ENCODE measurements around the gene TNFAIP8. TPM values are rescaled to one million over a fixed set of nuclear protein-coding genes. Genes with fewer than 3 reads are reported as not detected.

Gene TNFAIP8
- total and polyA plus RNA-seq, 2 of the 13 experiments (the other 11 are each of a cell fraction or from before 2014, with no cell fraction given) = 6.4 to 11.2 TPM

DNA sequence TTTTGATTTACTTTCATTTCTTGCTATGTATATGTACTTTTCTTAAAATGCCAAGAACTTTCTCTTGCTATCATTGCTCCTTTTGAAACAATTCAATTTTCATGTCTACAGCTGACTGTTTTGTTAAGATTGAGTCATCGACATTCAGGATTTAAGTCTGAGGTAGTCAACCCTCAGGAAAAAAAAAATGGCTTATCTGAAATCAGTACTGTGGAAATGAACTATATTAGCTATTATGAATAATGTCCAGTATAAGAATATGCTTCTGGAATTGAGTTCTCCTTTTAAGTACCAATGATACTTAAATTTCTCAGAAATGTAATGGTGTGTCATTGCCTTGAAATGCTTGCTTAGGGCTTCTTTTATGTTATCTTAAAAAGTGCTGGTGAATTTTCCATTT is 37.9 kb downstream of the TNFAIP8 start (continued):
- TF ChIP-seq SNAPC4 (CRISPR knock-in tag; IDR thresholded peaks at IDR 0.05) = no peak
- no peak for TF ChIP-seq BRD4 (CRISPR knock-in tag; IDR thresholded peaks at IDR 0.05)

DNA sequence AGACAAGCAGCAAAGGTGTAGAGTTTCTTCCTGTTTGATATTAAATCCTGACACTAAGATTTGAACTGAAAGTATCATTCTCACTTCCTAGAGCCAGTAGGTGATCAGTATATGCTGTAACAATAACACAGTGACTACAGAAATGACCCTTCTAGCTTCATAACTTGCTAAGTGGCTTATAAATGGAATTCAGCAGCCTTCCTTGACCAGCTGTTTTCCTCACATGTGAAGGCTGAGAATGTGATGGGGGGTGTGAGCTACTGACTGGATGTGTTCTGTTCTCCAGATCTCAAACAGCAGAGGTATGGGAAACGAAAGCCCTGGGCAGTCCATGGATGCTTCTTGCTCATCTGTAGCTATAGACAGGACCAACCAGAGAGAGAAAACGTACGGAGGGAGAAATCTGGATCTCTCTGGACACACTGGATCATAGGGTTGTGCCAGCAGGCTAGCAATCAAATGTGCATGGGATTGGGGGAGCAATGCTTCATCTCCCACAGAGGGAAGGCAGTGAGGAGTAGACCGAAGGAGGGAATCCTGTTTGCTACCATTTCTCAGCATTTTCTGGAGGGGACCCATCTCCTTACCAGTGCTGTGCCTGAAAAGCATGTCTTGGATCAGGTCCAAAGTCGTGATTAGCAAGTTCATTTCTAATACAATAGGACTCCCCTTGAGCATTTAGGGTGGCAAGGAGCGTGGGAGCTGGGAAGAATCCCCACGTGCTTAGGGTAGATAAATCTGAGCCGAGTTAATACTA is 39.4 kb downstream of the TNFAIP8 start:
- no peaks in the 10 kb centered on the region; a peak in 1 of 5 replicates for H3K27me3 ChIP-seq (ENCODE audit: control insufficient read depth in 1 of 2, insufficient read depth in 2 of 2, low read length in 2 of 2)
- no peaks in the 10 kb centered on the region for H3K79me2 ChIP-seq (ENCODE audit: insufficient read depth, low read length)
- no TSS peak for BruUV-seq (replicated peaks)
- no peak overlapping the region for H3K27ac ChIP-seq (ENCODE audit: extremely low read length, insufficient read depth, low read length)
- intact Hi-C loops (cut with micrococcal nuclease; ENCODE audit: unreplicated experiment) (no loop called here), in situ Hi-C loops (cut with HindIII; ENCODE audit: extremely low pct_ligation_motif_present, low pct_unique_long_range_greater_than_20kb) (no loop called here)
- POLR2A ChIA-PET = no interaction called here
- H3K4me1 ChIP-seq (ENCODE audit: insufficient read depth, low read length) = peaks cover 9% of the 10 kb centered on the region
- no peak overlapping the region for H3K9ac ChIP-seq (ENCODE audit: insufficient read depth, low read depth, low read length)
- no peak overlapping the region for H3K4me2 ChIP-seq (ENCODE audit: low read depth, low read length)
- no peaks in the 10 kb centered on the region for H3K9me3 ChIP-seq (ENCODE audit: low read length)
- no peak overlapping the region for H3K4me3 ChIP-seq (replicated peaks in 1 of 3; ENCODE audit: insufficient read depth in 1 of 3, low read depth in 2 of 3, low read length in 3 of 3)
- no peaks in the 10 kb centered on the region for H4K20me1 ChIP-seq (ENCODE audit: insufficient read depth, low read length)
- H2AFZ ChIP-seq (ENCODE audit: low read length) = no peak overlapping the region
- CTCF ChIA-PET (ENCODE audit: low intra/inter-chr PET ratio, low total read pairs) = no interaction called here
- no peak for ATAC-seq
- DNase-seq (ENCODE audit: low spot score) = no peak
- no peak for FAIRE-seq
- WGBS (ENCODE audit: low lambda C conversion rate) = 96% methylated on average over 8 of the region's 8 CpGs
- H3K36me3 ChIP-seq (replicated peaks in 1 of 2; ENCODE audit: control insufficient read depth in 1 of 2, insufficient read depth in 2 of 2, low read length in 2 of 2) = no peaks in the 10 kb centered on the region
- no peak for TF ChIP-seq SYNCRIP (IDR thresholded peaks at IDR 0.05; ENCODE audit: insufficient read depth, low read depth, low read length)
- no peak for TF ChIP-seq ZNF740 (CRISPR knock-in tag; IDR thresholded peaks at IDR 0.05)
- TF ChIP-seq ZFP36L2 (CRISPR knock-in tag; IDR thresholded peaks at IDR 0.05) = no peak
- no peak for TF ChIP-seq CHD2 (IDR thresholded peaks at IDR 0.05; ENCODE audit: low read depth, low read length)
- TF ChIP-seq, protein P1, sequence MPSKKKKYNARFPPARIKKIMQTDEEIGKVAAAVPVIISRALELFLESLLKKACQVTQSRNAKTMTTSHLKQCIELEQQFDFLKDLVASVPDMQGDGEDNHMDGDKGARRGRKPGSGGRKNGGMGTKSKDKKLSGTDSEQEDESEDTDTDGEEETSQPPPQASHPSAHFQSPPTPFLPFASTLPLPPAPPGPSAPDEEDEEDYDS (CRISPR knock-in tag; IDR thresholded peaks at IDR 0.05) = no peak
- TF ChIP-seq ZNF510 (CRISPR knock-in tag; IDR thresholded peaks at IDR 0.05; ENCODE audit: low read depth) = no peak
- TF ChIP-seq HOXD1 (CRISPR knock-in tag; IDR thresholded peaks at IDR 0.05) = no peak
- TF ChIP-seq, protein P2, sequence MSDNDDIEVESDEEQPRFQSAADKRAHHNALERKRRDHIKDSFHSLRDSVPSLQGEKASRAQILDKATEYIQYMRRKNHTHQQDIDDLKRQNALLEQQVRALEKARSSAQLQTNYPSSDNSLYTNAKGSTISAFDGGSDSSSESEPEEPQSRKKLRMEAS (IDR thresholded peaks at IDR 0.05) = no peak
- no peak for TF ChIP-seq RFXAP (CRISPR knock-in tag; IDR thresholded peaks at IDR 0.05; ENCODE audit: borderline replicate concordance)
- TF ChIP-seq ZNF225 (CRISPR knock-in tag; IDR thresholded peaks at IDR 0.05) = no peak
- TF ChIP-seq, protein P3, sequence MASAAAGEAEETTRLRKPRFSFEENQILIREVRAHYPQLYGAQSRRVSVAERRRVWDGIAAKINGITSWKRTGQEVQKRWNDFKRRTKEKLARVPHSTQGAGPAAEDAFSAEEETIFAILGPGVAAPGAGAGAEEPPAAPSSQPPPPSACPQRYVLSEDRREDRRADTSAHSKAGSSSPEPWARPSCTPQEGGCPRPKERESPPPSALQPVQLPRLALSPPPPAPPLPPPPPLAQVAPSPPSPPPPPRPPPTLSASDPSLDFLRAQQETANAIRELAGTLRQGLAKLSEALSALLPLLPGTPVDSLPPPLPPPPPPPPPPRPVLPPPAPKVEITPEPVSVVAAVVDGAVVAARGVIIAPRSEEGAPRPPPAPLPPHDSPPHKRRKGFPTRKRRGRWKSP (CRISPR knock-in tag; IDR thresholded peaks at IDR 0.05) = no peak
- TF ChIP-seq ZNF350 (CRISPR knock-in tag; IDR thresholded peaks at IDR 0.05; ENCODE audit: borderline replicate concordance, low read depth) = no peak
- TF ChIP-seq HDAC1 (CRISPR knock-in tag; IDR thresholded peaks at IDR 0.05) = no peak

Measured in HepG2 (cell line).